ENCODE results near the gene SLC40A1.

The SLC40A1 gene

DNA sequence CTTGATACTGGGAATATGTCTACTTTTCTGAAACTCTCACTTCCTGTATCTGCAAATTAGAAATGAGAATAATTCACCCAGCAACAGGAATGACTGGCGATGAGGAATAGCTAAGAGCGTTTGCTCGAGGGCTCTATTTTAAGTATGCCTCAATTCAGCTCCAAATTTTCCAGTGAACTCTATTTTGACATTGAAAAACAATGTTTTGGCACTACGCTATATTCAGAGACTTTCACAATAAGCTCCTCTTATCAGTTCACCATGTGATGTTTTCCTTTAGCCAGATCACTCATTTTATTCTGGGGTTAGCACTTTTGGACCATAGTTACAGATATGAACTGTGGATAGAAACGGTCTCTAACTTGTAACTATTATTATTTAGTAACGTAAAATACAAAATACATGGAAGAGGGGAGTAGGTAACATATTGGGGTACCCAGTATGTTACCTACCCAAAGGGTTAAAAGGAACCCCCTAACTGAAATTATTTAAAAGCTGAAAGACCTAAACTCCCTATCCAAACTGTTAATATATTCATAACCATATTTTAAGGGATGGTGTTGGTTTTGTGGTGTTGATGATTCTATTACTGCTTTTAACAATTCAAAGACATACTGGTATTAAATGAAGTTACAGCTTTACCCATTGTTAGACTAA lies 28.1 kb downstream of the SLC40A1 start:
- Histone ChIP-seq H3K4me3 (ENCODE audit: low read depth, low read length) (no peak overlapping the region), H3K27me3 (no peaks in the 10 kb centered on the region), H3K9me3 (no peaks in the 10 kb centered on the region), H3K36me3 (no peaks in the 10 kb centered on the region), H3K4me1 (0 out of 2 replicates have a peak, but pooled peaks cover 2% of the 10 kb centered on the region)
- no peak for DNase-seq
- TF ChIP-seq, protein P1, sequence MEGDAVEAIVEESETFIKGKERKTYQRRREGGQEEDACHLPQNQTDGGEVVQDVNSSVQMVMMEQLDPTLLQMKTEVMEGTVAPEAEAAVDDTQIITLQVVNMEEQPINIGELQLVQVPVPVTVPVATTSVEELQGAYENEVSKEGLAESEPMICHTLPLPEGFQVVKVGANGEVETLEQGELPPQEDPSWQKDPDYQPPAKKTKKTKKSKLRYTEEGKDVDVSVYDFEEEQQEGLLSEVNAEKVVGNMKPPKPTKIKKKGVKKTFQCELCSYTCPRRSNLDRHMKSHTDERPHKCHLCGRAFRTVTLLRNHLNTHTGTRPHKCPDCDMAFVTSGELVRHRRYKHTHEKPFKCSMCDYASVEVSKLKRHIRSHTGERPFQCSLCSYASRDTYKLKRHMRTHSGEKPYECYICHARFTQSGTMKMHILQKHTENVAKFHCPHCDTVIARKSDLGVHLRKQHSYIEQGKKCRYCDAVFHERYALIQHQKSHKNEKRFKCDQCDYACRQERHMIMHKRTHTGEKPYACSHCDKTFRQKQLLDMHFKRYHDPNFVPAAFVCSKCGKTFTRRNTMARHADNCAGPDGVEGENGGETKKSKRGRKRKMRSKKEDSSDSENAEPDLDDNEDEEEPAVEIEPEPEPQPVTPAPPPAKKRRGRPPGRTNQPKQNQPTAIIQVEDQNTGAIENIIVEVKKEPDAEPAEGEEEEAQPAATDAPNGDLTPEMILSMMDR (IDR thresholded peaks at IDR 0.05; ENCODE audit: low read depth, low read length), result no peak

DNA sequence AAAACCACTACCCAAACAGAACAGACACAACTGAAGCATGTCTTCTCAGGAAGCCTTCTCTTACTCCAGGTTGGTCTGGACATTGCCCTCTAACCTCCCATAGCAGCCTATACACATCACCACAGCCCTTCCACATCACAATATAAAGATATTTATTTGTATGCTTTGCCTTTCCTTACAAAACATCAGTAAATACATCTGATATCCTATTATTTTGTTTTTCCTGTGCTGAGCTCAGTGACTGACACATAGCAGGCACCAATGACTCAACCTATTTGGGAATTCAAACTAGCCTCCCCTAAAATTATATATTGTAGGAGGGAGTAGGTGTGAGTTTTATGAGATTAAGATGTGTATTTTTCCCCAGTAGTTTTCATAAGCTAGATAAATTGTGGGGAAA lies 28.8 kb downstream of the SLC40A1 start:
- Histone ChIP-seq H3K9me3 (no peaks in the 10 kb centered on the region), H3K36me3 (no peaks in the 10 kb centered on the region), H3K4me3 (ENCODE audit: low read depth, low read length) (no peak overlapping the region), H3K27me3 (no peaks in the 10 kb centered on the region), H3K4me1 (0 out of 2 replicates have a peak, but pooled peaks cover 2% of the 10 kb centered on the region)
- DNase-seq, result no peak
- TF ChIP-seq, protein P1 (IDR thresholded peaks at IDR 0.05; ENCODE audit: low read depth, low read length), result no peak

- no peak for DNase-seq
- no peaks in the 10 kb centered on the region for H3K9me3 ChIP-seq
Observed at GRCh38 chr2:189549449-189549832, 31.1 kb downstream of the SLC40A1 start.

GRCh38 chr2:189548666-189549448 lies 31.7 kb downstream of the SLC40A1 start:
- Histone ChIP-seq H3K9me3 (no peaks in the 10 kb centered on the region), H3K36me3 (no peaks in the 10 kb centered on the region), H3K27me3 (no peaks in the 10 kb centered on the region), H3K4me3 (ENCODE audit: low read depth, low read length) (no peak overlapping the region), H3K4me1 (no peaks in the 10 kb centered on the region)
- DNase-seq, result no peak
- TF ChIP-seq, protein P1 (IDR thresholded peaks at IDR 0.05; ENCODE audit: low read depth, low read length), result no peak

More at GRCh38 chr2:189549449-189549832, 31.1 kb downstream of the SLC40A1 start:
- TF ChIP-seq, protein P1 (IDR thresholded peaks at IDR 0.05; ENCODE audit: low read depth, low read length), result no peak
- Histone ChIP-seq H3K4me1 (no peaks in the 10 kb centered on the region), H3K36me3 (no peaks in the 10 kb centered on the region), H3K27me3 (no peaks in the 10 kb centered on the region), H3K4me3 (ENCODE audit: low read depth, low read length) (no peak overlapping the region)

- DNase-seq, result no peak
- no peaks in the 10 kb centered on the region for H3K36me3 ChIP-seq
Observed at GRCh38 chr2:189545418-189545817, 35.2 kb downstream of the SLC40A1 start.

More at GRCh38 chr2:189545418-189545817, 35.2 kb downstream of the SLC40A1 start:
- TF ChIP-seq, protein P1 (IDR thresholded peaks at IDR 0.05; ENCODE audit: low read depth, low read length), result no peak
- H3K27me3 ChIP-seq, result no peaks in the 10 kb centered on the region
- H3K4me3 ChIP-seq (ENCODE audit: low read depth, low read length), result no peak overlapping the region
- H3K9me3 ChIP-seq, result no peaks in the 10 kb centered on the region
- peaks cover 7% of the 10 kb centered on the region for H3K4me1 ChIP-seq

Measured in BE2C (cell line).